T47D (cell line): ENCODE results near the gene GATAD1.
"Not testable (repeated sequence)": the region's sequence is repeated elsewhere in the genome, so short reads cannot be mapped to it uniquely, and the experiment has no call there.

ENCODE experiments used
- DNase-seq, 2 experiments: peaks; one replicate each; pipeline versions ENCODE4 v3.0.0 to v3.0.0-alpha.2; 2011 to 2012; ENCODE audit warnings: low read depth in 1 of 2, low spot score in 1 of 2
- JUND ChIP-seq: IDR thresholded peaks from 2 replicates; pipeline ENCODE4 v1.6.1; 2012; ENCODE audit warnings: low read depth
- in situ Hi-C: cut with HindIII; loops from 2 replicates; pipeline ENCODE4 v1.10.0; 2016; ENCODE audit warnings: low sequenced_read_pairs, low pct_unique_long_range_greater_than_20kb

Gene GATAD1

DNA sequence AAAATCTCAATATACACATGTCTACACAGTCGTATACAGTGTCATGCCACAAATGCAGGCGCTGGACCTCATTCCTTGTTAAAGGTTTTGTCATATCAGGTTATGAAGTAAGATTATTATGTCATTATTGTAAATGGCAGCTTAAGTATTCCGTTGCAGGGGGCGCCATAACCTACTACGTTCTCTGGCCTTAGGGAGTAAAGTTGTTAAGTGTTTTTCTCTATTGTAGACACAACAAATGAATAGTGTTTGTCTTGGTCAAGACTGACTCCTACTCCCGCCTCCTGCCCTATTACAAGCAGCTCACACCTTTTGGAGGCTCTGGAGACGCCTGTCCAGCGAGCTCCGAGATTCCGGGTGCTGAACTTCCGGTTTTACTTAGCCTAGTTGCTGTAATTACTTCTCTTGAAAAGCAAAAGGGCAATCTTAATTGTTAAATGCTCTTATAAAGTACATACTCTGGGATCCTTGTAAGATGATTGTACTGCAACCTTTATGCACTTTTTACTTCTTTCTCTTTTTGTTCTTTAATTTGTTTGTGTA, 994 bp downstream of the GATAD1 start:
- no peak for TF ChIP-seq JUND
- peak; percentile 42 to 89 for DNase-seq
- in situ Hi-C loops, result no loop called here

DNA sequence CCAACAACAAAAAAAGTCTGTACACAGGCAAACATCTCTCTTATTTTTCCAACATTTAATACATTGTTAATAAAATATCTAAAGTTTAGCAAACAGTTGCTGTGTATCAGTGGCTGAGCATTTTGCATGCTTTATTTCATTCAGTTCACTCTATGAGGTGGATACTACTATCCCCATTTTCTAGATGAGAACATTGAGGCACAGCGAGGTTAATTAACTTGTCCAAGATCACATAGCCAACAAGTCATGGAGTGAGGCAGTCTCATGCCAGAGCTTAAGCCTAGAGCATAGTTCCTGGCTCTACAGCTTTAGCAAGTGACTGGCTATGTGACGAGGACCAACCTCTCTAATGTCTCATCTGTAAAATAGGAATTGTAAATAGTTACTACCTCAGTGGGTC, 4.4 kb downstream of the GATAD1 start:
- no peak for TF ChIP-seq JUND
- in situ Hi-C loops, result no loop called here
- DNase-seq, result no peak

DNA sequence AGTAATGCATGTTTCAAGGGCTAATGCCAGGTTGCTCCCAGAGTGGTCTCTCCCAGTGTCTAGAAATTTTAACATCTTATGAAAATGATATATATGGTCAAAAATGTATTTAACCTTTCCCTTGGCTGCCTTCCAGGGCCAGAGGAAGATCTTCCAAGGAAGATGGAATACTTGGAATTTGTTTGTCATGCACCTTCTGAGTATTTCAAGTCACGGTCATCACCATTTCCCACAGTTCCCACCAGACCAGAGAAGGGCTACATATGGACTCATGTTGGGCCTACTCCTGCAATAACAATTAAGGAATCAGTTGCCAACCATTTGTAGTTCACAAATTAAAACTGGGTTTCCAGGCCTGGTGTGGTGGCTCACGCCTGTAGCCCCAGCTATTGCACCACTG, 9.0 kb downstream of the GATAD1 start:
- in situ Hi-C loops, result no loop called here
- DNase-seq, result no peak
- no peak for TF ChIP-seq JUND

DNA sequence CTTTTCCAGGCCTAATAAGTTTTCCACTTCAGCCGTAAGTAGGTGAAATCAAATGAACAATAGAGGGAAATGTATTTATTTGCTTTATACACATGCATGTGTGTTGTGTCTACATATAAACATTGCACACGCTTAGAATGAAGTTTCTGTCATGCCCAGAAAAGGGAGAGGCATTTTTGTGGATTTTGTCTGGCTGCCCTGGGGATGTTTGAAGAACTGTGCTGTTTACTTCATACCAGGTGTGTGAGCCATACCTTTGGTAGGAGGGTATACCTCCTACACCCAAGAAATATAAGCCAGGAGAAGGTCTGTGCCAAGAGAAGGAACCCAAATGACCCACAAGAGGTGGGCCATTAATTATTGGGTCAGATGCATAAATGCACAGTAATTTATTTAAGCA, 12.8 kb downstream of the GATAD1 start:
- peak; percentile 43; the same call in 1 of the 2 replicates for TF ChIP-seq JUND
- DNase-seq, result peak; percentile 30 to 86
- in situ Hi-C loops, result no loop called here

DNA sequence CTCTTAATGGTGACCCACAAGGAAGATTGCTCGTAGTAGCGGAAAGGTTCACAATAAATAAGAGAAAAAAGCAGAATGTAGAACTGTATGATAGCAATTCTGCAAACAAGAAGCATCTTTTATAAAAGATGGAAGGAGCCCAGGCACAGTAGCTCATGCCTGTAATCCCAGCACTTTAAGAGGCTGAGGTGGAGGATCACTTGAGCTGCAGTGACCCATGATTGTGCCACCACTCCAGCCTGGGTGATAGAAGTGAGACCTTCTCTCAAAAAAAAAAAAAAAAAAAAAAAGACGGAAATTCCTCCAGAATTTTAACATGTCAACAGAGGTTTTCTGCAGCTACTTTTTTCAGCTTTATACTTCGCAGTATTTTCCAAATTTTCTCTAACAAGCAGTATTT, 13.2 kb downstream of the GATAD1 start:
- DNase-seq, result no peak
- in situ Hi-C loops, result no loop called here
- TF ChIP-seq JUND, result no peak

DNA sequence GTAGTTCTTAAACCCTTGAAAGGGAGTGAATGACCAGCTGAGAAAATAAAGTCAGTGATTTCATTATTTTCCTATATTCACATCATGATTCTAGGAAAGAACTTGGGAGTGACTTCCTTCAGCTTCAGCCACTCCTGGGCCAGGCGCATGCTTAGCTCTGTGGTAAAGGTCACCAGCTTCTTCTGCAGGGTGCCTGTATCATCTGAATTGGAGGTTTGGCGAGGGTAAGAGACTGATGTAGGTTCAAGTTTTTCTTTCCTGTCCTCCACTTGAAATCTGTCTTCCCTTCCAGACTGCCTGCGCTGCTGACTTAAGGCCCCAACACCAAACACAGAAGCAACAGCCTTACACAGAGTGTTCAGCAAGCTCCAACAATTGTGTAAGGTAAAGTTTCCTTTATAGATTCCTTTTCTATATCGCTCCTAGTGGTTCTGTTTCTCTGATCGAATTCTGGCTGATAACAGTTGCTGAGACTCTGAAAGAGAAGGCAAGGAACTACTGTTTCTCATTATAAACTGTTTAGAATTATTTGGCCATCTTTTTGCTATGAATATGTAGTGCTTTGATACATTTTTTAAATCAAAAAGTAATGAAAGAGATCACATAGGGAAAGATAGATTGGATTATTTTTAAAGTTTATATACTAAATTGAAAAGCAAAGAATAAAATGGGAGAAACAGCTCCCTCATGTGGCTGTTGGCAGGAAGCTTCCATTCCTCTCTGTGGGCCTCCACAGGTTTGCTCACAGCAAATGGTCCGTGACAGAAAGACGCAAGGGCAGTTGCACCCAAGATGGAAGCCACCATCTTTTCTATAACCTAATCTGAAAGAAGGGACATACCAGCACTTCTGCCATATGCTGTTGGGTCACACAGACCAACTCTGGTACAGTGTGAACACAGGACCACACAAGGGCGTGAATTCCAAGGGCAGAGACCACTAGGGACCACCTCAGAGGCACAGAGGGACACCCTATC, 14.0 kb downstream of the GATAD1 start:
- in situ Hi-C loops, result no loop called here
- no peak for TF ChIP-seq JUND
- DNase-seq, result peak in 1 of 2 experiments; percentile 74

DNA sequence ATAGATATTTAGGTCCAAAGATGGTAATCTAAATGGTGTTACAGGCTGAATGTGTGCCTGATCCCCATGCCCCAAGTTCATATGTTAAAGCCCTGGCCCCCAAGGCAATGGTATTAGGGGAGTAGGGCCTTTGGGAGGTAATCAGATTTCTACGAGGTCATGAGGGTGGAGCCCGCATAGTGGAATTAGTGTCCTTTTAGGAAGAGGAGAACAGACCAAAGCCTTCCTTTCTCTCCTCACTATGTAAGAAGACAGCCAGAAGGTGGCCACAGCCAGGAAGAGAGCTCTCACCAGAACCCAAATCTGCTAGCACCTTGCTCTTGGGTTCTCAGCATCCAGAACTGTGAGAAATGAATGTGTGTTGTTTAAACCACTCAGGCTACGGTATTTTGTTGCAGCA, 15.3 kb downstream of the GATAD1 start:
- in situ Hi-C loops, result no loop called here
- peak in 1 of 2 experiments; percentile 4 for DNase-seq
- no peak for TF ChIP-seq JUND

DNA sequence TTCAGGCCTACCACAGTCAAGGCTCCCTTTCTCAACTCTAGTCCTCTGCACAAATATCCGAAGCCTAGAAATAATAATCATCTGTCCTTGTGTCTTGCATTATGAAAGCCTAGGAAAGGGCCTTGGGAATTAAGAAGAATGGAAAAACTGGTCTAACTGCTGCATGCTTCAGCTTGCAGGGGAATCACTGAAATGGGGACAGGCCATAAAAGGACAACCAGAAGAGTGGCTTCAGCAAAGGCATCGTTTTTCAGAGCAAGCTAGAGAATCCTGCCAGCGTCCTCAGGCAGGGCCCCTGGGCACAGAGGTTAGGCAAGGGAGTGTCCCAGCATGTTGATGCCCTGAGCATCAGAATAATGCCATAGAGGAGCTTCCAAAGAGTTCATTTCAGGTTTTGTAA, 17.2 kb downstream of the GATAD1 start:
- peak in 1 of 2 experiments; percentile 61 for DNase-seq
- in situ Hi-C loops, result no loop called here
- no peak for TF ChIP-seq JUND

DNA sequence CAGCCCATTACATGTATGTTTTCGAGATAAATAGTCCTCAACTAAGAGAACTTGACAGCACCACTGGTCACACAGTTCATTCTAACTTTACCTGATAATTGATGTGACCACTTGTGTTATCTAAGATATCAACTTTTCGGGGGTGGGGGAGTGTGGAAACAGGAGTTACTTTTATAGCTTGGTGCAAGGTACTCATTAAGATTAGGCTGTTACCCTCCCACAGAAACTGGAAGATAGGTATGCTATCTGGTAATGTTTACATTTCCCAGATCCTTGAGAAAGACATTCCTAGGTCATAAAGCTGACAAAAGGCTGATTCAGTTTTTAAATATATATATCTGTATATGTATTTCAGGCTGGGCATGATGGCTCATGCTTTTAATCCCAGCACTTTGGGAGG, 19.4 kb downstream of the GATAD1 start:
- no peak for TF ChIP-seq JUND
- no peak for DNase-seq
- in situ Hi-C loops, result no loop called here

DNA sequence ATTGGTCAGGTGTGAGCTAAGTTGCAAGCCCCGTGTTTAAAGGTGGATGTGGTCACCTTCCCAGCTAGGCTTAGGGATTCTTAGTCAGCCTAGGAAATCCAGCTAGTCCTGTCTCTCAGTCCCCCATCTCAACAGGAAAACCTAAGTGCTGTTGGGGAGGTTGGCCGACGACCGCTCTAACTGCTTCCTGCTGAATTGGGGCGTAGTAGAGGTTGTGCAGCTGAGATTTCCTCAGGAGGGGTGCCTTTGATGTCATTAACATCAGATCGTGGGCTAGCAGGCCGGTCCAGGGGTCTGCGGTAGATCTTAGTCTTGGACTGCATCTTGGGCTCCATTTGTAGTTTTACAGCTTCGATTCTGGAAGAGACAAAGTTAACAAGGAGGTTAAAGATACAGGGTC, 21.3 kb downstream of the GATAD1 start:
- DNase-seq, in situ Hi-C loops: not testable (repeated sequence)

DNA sequence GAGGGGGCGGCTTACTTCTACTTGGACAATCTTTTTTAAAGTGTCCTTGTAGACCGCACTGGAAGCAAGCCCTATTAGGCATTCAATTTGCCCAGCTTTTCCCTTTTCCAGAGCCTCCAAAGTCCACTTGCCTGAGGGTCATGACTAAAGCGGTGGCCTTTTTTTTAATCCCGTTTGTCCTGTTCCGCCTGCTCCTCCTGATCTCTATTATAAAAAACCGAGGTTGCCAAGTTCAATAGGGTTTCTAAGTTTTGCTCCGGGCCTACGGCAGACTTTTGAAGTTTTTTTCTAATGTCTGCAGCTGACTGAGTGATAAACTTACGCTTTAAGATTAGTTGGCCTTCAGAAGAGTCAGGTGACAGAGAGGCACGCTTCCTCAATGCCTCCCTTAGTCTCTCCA, 26.7 kb downstream of the GATAD1 start:
- in situ Hi-C loops, result not testable (repeated sequence)
- DNase-seq, result peak in 1 of 2 experiments; percentile 54

DNA sequence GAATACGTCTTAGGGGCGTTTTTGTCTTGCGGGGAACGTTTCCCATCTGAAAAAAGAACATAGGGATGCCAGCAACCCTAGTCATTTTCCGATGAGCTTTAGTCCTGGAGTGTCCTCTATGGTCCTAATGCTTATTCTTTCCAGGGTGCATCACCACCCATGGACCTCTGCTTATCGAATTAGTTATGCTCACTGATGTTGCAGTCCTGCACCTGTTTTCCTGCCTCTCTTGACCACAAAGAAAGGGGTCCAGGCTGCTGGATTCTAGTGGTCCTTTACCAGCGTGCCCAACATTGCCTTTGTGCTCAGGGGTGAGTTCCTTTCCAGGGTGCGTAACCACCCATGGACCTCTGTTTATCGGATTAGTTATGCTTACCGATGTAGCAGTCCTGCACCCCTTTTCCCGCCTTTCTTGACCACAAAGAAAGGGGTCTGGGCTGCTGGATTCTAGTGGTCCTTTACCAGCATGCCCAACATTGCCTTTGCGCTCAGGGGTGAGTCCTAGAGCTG, 28.0 kb downstream of the GATAD1 start:
- DNase-seq, in situ Hi-C loops: not testable (repeated sequence)

DNA sequence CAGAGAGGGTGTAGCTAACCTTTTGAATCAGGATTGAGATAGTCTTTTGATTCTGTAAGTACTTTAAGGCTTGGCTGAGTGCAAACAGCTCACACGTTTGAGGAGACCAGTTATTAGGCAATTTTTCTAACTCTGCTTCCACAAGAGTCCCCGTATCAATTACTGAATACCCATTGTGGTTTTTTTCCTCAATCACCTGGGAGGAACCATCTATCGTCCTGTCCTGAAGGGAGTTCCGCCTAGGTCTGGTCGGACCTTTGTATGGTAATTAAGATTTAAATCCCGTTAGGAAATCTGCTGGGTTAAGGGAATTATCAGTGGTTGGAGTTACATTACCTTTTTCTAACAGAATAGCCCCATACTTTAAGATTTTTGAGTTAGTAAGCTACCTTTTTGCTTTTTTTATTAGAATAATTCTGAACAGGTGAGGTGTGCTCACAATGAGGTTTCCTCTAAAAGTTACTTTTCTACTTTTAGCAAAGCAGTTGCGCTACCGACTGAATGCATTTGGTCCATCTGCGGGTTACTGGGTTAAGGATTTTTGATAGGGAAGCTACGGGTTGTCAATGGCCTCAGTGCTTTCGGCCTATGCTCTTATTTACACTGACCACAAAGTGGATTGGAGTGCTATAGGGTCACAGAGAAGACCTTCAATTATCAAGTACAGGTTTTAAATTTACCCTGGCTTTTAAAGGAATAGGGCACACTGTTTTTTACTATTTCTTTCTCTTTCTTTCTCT, 28.7 kb downstream of the GATAD1 start:
- in situ Hi-C loops, result not testable (repeated sequence)

DNA sequence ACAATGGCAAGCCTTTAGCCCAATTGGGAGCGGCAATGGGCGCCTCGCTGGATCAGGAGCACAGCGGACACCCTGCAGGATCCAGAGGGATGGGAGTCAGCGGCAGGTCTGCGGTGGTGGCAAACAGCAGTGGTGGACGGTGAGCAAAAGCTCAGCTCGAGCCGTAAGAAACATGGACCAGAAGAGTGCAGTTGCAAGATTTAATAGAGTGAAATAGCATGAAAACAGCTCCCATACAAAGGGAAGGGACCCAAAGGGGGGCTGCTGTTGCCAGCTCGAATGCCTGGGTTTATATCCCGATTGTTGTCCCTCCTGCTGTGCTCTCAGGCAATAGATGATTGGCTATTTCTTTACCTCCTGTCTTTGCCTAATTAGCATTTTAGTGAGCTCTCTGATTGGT, 30.4 kb downstream of the GATAD1 start, which contains the start of gene ERVW-1:
Gene ERVW-1, minus strand, starts transcription at position 266 of the 400 bp plus-strand sequence. CDS start 7,565 bp downstream, outside the sequence.
- in situ Hi-C loops, DNase-seq: not testable (repeated sequence)

More for the DNA sequence above, 28.7 kb downstream of the GATAD1 start:
- not testable (repeated sequence) for DNase-seq
